RWPE1 (cell line): ENCODE data around the gene LSG1.

Source experiments
- CTCF ChIA-PET: fragments of 350-600 bp; sonication (Branson Sonifier 250); formaldehyde crosslinking; extraction: SDS; loops from one replicate; lab custom pipeline; 2021; lab: Yijun Ruan, JAX
- POLR2A ChIA-PET: fragments of 400-600 bp; formaldehyde crosslinking; extraction: SDS; loops from one replicate; lab custom pipeline; 2020; ENCODE audit warnings: antibody characterized with exemption; ENCODE audit not compliant: low non-redundant PET; lab: Yijun Ruan, JAX
- DNase-seq: peaks from one replicate; pipeline ENCODE4 v3.0.0; 2012; ENCODE audit warnings: low spot score
- H3K27ac ChIP-seq: fragments of 450-650 bp; 2 replicates; pipeline ENCODE4 v1.5.1; 2017
- CTCF ChIP-seq: fragments of 450-650 bp; conservative IDR thresholded peaks from 2 replicates; pipeline ENCODE4 v1.5.1; 2017; ENCODE audit warnings: low read depth, mild to moderate bottlenecking

LSG1 gene

GRCh38 chr3:194667363-194667762 lies 4.6 kb downstream of the LSG1 start:
- TF ChIP-seq CTCF, result no peak
- H3K27ac ChIP-seq, result no peak overlapping the region
- ChIA-PET POLR2A (no interaction called here), CTCF (no interaction called here)
- DNase-seq, result no peak

GRCh38 chr3:194664857-194665256 lies 7.1 kb downstream of the LSG1 start:
- POLR2A ChIA-PET, result no interaction called here
- H3K27ac ChIP-seq, result no peak overlapping the region
- TF ChIP-seq CTCF, result no peak
- CTCF ChIA-PET, result interaction anchor here (0.7 kb wide), 1 partner anchor 582 kb away, joined by 3 read pairs; no protein-coding TSS in a partner anchor
- DNase-seq, result no peak

GRCh38 chr3:194661946-194662345 lies 10.0 kb downstream of the LSG1 start:
- ChIA-PET POLR2A (no interaction called here), CTCF (no interaction called here)
- H3K27ac ChIP-seq, result no peak overlapping the region
- TF ChIP-seq CTCF, result no peak
- DNase-seq, result no peak

- DNase-seq, result no peak
- no peak for TF ChIP-seq CTCF
- H3K27ac ChIP-seq, result no peak overlapping the region
- ChIA-PET CTCF (no interaction called here), POLR2A (no interaction called here)
Observed at GRCh38 chr3:194661374-194661773, 10.6 kb downstream of the LSG1 start.

- no peak for TF ChIP-seq CTCF
- DNase-seq, result no peak
- ChIA-PET POLR2A (no interaction called here), CTCF (interaction anchor here (0.7 kb wide), 1 partner anchor 544 kb away, joined by 3 read pairs; no protein-coding TSS in a partner anchor)
- no peak overlapping the region for H3K27ac ChIP-seq
Observed at GRCh38 chr3:194659778-194660177, 12.2 kb downstream of the LSG1 start.

GRCh38 chr3:194658477-194659242 lies 13.3 kb downstream of the LSG1 start:
- TF ChIP-seq CTCF, result no peak
- POLR2A ChIA-PET, result no interaction called here

More at GRCh38 chr3:194658477-194659242, 13.3 kb downstream of the LSG1 start:
- CTCF ChIA-PET, result no interaction called here
- H3K27ac ChIP-seq, result no peak overlapping the region
- no peak for DNase-seq
